MCF 10A (cell line): ENCODE data around the gene GOLPH3. TPM values are rescaled to one million over a fixed set of nuclear protein-coding genes. Genes with fewer than 3 reads are reported as not detected.

Experiments
- BruUV-seq: library from RNA; stranded (reverse); fragments of 400-500 nt; replicated peaks from 2 replicates; lab custom pipeline; 2021; lab: Mats Ljungman, UMichigan
- CTCF ChIA-PET: fragments of 300-600 bp; sonication (Branson Sonifier 250); formaldehyde crosslinking; extraction: SDS; loops from one replicate; lab custom pipeline; 2021; ENCODE audit warnings: antibody characterized with exemption, inconsistent platforms; lab: Yijun Ruan, JAX
- POLR2A ChIA-PET: fragments of 300-600, 350-650 bp; sonication (Branson Sonifier 250); formaldehyde crosslinking; extraction: SDS; loops from one replicate; lab custom pipeline; 2020; ENCODE audit warnings: antibody characterized with exemption, inconsistent platforms; lab: Yijun Ruan, JAX
- DNase-seq: peaks from one replicate; pipeline ENCODE4 v3.0.0-alpha.2; 2018; ENCODE audit not compliant: unreplicated experiment
- H3K27ac Mint-ChIP-seq: one replicate; pipeline ENCODE4 v1.8.0; 2022; ENCODE audit warnings: mild to moderate bottlenecking, low read depth, mixed read lengths; ENCODE audit not compliant: unreplicated experiment
- H3K27me3 Mint-ChIP-seq: one replicate; pipeline ENCODE4 v1.8.0; 2022; ENCODE audit warnings: mixed read lengths; ENCODE audit not compliant: insufficient read depth, unreplicated experiment
- H3K36me3 Mint-ChIP-seq: one replicate; pipeline ENCODE4 v1.8.0; 2022; ENCODE audit warnings: mild to moderate bottlenecking, moderate library complexity, mixed read lengths; ENCODE audit not compliant: insufficient read depth, unreplicated experiment
- H3K4me1 Mint-ChIP-seq: one replicate; pipeline ENCODE4 v1.8.0; 2022; ENCODE audit warnings: mixed read lengths; ENCODE audit not compliant: insufficient read depth, unreplicated experiment
- H3K4me3 Mint-ChIP-seq: one replicate; pipeline ENCODE4 v1.8.0; 2022; ENCODE audit warnings: mild to moderate bottlenecking, moderate library complexity, mixed read lengths; ENCODE audit not compliant: unreplicated experiment
- H3K9me3 Mint-ChIP-seq: one replicate; pipeline ENCODE4 v1.8.0; 2022; ENCODE audit warnings: mixed read lengths; ENCODE audit not compliant: unreplicated experiment
- intact Hi-C: fragments of 100-400 bp; cut with micrococcal nuclease; formaldehyde crosslinking; loops from 2 replicates; pipeline ENCODE4 v1.14.1; 2022
- total RNA-seq: library from RNA; stranded (reverse); gene quantifications from 2 replicates; pipeline ENCODE4 v1.2.3, GENCODE V29; 2022
- TF ChIP-seq, protein P1 (sequence below): fragments of 200-600 bp; IDR thresholded peaks from one replicate; pipeline ENCODE4 v1.8.0; 2022; ENCODE audit warnings: antibody characterized with exemption, mild to moderate bottlenecking; ENCODE audit not compliant: unreplicated experiment

The GOLPH3 gene
- total RNA-seq, 1 experiment from 2014 or later: 89.6 TPM

DNA sequence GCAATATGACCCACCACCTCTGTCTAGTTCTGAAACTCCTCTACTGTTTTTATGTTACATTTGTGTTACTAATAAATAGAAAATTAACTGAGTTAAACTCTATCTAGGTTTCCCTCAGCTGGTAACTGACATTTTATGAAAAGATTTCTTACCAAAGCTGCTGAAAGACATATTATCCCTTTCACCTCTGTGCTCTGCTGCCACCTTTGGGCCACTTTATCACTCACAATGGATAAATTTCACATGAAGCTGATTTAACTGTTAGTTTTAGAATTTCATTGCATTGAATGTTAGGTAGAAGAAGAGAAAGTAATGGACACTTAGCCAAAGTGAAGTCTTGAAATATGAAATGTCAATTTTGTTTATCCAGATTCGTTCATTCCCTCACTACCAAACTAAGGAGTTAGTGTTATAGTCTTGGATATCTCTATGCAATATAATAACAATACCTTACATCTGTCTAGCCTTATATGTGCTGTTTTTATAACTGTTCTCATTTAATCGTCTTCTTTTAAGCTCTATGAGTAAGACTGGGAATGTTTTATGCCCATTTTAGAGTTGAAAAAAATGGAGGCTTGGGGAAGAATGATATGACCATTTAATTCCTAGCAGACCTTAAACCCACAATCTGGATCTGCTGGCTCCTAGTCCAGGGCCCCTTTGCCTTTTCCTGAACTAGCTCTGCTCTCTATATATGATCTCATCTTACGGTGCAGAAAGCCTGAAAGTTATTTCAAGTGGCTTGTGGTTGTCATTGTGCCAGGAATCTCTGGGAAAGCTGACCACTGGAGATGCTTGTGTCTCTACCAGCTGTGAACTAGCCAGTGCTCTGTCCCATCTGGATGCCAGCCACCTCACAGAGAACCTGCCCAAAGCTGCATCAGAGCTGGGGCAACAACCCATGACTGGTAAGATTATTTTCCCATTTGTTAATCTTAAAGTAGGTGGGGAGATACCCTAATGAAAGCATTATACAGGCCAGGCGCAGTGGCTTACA, 97.1 kb downstream of the GOLPH3 start:
- Mint-ChIP-seq H3K4me3 (no peak overlapping the region), H3K9me3 (no peaks in the 10 kb centered on the region), H3K27ac (no peak overlapping the region), H3K4me1 (no peaks in the 10 kb centered on the region), H3K36me3 (peaks cover 45% of the 10 kb centered on the region), H3K27me3 (no peaks in the 10 kb centered on the region)
- TF ChIP-seq, protein P1, sequence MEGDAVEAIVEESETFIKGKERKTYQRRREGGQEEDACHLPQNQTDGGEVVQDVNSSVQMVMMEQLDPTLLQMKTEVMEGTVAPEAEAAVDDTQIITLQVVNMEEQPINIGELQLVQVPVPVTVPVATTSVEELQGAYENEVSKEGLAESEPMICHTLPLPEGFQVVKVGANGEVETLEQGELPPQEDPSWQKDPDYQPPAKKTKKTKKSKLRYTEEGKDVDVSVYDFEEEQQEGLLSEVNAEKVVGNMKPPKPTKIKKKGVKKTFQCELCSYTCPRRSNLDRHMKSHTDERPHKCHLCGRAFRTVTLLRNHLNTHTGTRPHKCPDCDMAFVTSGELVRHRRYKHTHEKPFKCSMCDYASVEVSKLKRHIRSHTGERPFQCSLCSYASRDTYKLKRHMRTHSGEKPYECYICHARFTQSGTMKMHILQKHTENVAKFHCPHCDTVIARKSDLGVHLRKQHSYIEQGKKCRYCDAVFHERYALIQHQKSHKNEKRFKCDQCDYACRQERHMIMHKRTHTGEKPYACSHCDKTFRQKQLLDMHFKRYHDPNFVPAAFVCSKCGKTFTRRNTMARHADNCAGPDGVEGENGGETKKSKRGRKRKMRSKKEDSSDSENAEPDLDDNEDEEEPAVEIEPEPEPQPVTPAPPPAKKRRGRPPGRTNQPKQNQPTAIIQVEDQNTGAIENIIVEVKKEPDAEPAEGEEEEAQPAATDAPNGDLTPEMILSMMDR: peak; percentile 75
- intact Hi-C loops: loop anchor here (1.0 to 5.0 kb wide), 4 partner anchors 148 to 495 kb away; no protein-coding TSS in a partner anchor
- ChIA-PET POLR2A (interaction anchor here (0.5 to 1.3 kb wide), 12 partner anchors 9 to 266 kb away, joined by 3 to 15 read pairs (median 4); no protein-coding TSS in a partner anchor), CTCF (interaction anchor here (0.6 to 6.8 kb wide), 53 partner anchors 8 to 497 kb away, joined by 3 to 193 read pairs (median 4); no protein-coding TSS in a partner anchor)
- DNase-seq: peak; percentile 70
- no TSS peak for BruUV-seq

Other genes with a start within 250 kb of the GOLPH3 start
- gene MTMR12, start 138.6 kb upstream of the GOLPH3 start, total RNA-seq: 24.4 and 25.4 TPM in 2 replicates